PC-9 (cell line): ENCODE results near the gene NFKBIE.

ENCODE experiments used
- CTCF ChIP-seq: fragments of 200-600 bp; sonication (generic); conservative IDR thresholded peaks from 2 replicates; pipeline ENCODE4 v1.6.1; 2017; ENCODE audit warnings: mixed run types, antibody characterized with exemption, mild to moderate bottlenecking, moderate library complexity
- EZH2 ChIP-seq: fragments of 200-600 bp; sonication (generic); IDR thresholded peaks from 2 replicates; pipeline ENCODE4 v1.8.0; 2017; ENCODE audit warnings: antibody characterized with exemption, low read depth

GRCh38 chr6:44285552-44286284, 20.4 kb upstream of the NFKBIE start:
- TF ChIP-seq CTCF (no peak), EZH2 (no peak)
